ENCODE measurements around the gene PRDM7. TPM values are rescaled to one million over a fixed set of nuclear protein-coding genes. Genes with fewer than 3 reads are reported as not detected.
"Not testable (repeated sequence)": the region's sequence is repeated elsewhere in the genome, so short reads cannot be mapped to it uniquely, and the experiment has no call there.

PRDM7 gene
- total RNA-seq (2021) (0.07 TPM in 1 of 3 replicates, not detected in the others), Bru-seq, nascent RNA (percentile 10 among the genes with signal in this experiment)
- long read RNA-seq, experiment 1, result 0 reads
- long read RNA-seq, experiment 2, result 0 reads
- long read RNA-seq, experiment 3, result 0 reads

DNA sequence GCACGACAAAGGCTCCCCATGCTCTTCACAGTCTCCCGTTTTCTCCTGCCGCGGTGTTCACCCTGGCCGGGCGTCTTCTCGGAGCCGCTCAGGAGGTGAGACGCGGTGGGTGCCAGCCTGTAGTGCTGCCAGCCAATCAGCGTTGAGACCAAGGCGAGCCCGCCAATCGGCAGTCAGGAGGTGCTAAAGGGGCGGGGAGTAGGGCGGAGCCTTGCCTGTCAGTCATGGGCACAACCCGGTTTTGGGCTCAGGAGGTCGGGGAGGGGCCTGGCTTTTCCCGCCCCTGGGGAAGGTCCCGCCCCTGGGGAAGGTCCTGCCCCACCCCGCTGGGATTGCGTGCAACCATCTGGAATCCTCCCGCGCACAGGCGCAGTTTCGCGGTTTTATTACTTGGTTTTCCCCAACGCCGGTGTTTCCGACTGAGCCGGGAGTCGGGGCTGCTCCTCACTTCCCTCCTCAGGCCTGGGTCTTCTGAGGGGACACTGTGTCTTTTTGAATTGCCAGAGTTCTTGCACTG lies at the start of gene PRDM7:
Gene PRDM7, minus strand, starts transcription at position 92 of the 517 bp plus-strand sequence. CDS start 1,421 bp downstream, outside the sequence.
- H3K9me3 Mint-ChIP-seq, result peaks cover 4% of the 10 kb centered on the region; the same call in 1 of the 2 replicates
- no peaks in the 10 kb centered on the region for H3K36me3 Mint-ChIP-seq
- TF ChIP-seq, protein P1, sequence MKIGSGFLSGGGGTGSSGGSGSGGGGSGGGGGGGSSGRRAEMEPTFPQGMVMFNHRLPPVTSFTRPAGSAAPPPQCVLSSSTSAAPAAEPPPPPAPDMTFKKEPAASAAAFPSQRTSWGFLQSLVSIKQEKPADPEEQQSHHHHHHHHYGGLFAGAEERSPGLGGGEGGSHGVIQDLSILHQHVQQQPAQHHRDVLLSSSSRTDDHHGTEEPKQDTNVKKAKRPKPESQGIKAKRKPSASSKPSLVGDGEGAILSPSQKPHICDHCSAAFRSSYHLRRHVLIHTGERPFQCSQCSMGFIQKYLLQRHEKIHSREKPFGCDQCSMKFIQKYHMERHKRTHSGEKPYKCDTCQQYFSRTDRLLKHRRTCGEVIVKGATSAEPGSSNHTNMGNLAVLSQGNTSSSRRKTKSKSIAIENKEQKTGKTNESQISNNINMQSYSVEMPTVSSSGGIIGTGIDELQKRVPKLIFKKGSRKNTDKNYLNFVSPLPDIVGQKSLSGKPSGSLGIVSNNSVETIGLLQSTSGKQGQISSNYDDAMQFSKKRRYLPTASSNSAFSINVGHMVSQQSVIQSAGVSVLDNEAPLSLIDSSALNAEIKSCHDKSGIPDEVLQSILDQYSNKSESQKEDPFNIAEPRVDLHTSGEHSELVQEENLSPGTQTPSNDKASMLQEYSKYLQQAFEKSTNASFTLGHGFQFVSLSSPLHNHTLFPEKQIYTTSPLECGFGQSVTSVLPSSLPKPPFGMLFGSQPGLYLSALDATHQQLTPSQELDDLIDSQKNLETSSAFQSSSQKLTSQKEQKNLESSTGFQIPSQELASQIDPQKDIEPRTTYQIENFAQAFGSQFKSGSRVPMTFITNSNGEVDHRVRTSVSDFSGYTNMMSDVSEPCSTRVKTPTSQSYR (CRISPR knock-in tag; IDR thresholded peaks at IDR 0.05), result no peak
- TF ChIP-seq, protein P2, sequence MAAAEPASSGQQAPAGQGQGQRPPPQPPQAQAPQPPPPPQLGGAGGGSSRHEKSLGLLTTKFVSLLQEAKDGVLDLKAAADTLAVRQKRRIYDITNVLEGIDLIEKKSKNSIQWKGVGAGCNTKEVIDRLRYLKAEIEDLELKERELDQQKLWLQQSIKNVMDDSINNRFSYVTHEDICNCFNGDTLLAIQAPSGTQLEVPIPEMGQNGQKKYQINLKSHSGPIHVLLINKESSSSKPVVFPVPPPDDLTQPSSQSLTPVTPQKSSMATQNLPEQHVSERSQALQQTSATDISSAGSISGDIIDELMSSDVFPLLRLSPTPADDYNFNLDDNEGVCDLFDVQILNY (CRISPR knock-in tag; IDR thresholded peaks at IDR 0.05), result peak; percentile 66; the same call in 1 of the 2 replicates
- TF ChIP-seq ESRRA (CRISPR knock-in tag; IDR thresholded peaks at IDR 0.05; ENCODE audit: borderline replicate concordance) (no peak), MYBL2 (CRISPR knock-in tag; IDR thresholded peaks at IDR 0.05) (no peak), TEAD1 (CRISPR knock-in tag; IDR thresholded peaks at IDR 0.05) (no peak), SP1 (CRISPR knock-in tag; conservative IDR thresholded peaks at IDR 0.05) (peak; percentile 96), NFYB (CRISPR knock-in tag; conservative IDR thresholded peaks at IDR 0.05; ENCODE audit: low read depth) (peak; percentile 91), FOXK1 (CRISPR knock-in tag; IDR thresholded peaks at IDR 0.05) (0 out of 2 replicates have a peak, but pooled peaks have one; percentile 22), ELF4 (CRISPR knock-in tag; IDR thresholded peaks at IDR 0.05; ENCODE audit: low read depth) (no peak), GTF2I (CRISPR knock-in tag; conservative IDR thresholded peaks at IDR 0.05) (no peak)
- TF ChIP-seq, protein P3, sequence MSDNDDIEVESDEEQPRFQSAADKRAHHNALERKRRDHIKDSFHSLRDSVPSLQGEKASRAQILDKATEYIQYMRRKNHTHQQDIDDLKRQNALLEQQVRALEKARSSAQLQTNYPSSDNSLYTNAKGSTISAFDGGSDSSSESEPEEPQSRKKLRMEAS (CRISPR knock-in tag; IDR thresholded peaks at IDR 0.05), result peak; percentile 40; the same call in 1 of the 2 replicates
- TF ChIP-seq, protein P4, sequence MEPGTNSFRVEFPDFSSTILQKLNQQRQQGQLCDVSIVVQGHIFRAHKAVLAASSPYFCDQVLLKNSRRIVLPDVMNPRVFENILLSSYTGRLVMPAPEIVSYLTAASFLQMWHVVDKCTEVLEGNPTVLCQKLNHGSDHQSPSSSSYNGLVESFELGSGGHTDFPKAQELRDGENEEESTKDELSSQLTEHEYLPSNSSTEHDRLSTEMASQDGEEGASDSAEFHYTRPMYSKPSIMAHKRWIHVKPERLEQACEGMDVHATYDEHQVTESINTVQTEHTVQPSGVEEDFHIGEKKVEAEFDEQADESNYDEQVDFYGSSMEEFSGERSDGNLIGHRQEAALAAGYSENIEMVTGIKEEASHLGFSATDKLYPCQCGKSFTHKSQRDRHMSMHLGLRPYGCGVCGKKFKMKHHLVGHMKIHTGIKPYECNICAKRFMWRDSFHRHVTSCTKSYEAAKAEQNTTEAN (CRISPR knock-in tag; IDR thresholded peaks at IDR 0.05), result no peak
- DNase-seq (ENCODE audit: low spot score) (peak; percentile 99), ATAC-seq (peak; percentile 94)
- peak within 1 kb of the TSS; percentile 52 for H3K27ac Mint-ChIP-seq
- H3K4me1 Mint-ChIP-seq, result peaks cover 17% of the 10 kb centered on the region
- peak within 1 kb of the TSS; percentile 75 for H3K4me3 Mint-ChIP-seq
- POLR2A ChIA-PET, result no interaction called here
- CTCF ChIA-PET, result no interaction called here
- peaks cover 87% of the 10 kb centered on the region for H3K27me3 Mint-ChIP-seq (ENCODE audit: low read depth)

DNA sequence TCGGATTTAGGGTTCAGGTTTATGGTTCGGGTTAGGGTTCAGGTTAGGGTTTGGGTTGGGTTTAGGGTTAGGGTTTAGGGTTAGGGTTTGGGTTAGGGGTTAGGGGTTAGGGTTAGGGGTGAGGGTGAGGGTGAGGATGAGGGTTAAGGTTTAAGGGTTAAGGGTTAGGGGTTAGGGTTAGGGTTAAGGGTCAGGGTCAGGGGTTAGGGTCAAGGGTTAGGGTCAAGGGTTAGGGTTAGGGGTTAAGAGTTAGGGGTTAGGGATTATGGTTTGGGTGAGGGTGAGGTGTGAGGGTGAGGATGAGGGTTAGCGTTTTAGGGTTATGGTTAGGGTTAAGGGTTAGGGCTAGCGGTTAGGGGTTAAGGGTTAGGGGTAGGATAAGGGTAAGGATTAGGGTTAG lies 44.7 kb upstream of the PRDM7 start:
- H3K36me3 Mint-ChIP-seq; H3K4me1 Mint-ChIP-seq; H3K9me3 Mint-ChIP-seq; DNase-seq (ENCODE audit: low spot score); H3K4me3 Mint-ChIP-seq; CTCF ChIA-PET; POLR2A ChIA-PET; ATAC-seq; H3K27ac Mint-ChIP-seq; H3K27me3 Mint-ChIP-seq (ENCODE audit: low read depth): not testable (repeated sequence)

DNA sequence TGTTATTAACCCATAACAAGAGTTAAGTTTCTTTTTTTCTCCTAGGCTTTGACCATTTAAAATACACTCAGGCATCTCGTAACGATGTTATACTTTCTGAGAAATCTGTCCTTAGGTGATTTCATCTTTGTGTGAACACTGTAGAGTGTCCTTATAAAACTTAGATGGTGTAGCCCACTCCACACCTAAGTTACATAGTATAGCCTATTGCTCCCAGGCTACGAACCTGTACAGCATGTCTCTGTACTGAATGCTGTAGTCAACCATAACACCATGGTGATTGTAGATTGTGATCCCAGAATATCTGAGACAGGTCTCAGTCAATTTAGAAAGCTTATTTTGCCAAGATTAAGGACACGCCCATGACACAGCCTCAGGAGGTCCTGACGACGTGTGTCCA lies 30.5 kb upstream of the PRDM7 start:
- H3K9me3 Mint-ChIP-seq; DNase-seq (ENCODE audit: low spot score); POLR2A ChIA-PET; H3K36me3 Mint-ChIP-seq; H3K27me3 Mint-ChIP-seq (ENCODE audit: low read depth); H3K4me1 Mint-ChIP-seq: not testable (repeated sequence)
- CTCF ChIA-PET, result interaction anchor here (1.1 kb wide), 1 partner anchor 26 kb away, joined by 5 read pairs; no protein-coding TSS in a partner anchor
- H3K4me3 Mint-ChIP-seq, result peak overlapping the region; percentile 56
- H3K27ac Mint-ChIP-seq, result peak overlapping the region; percentile 83
- peak; percentile 3; the same call in 1 of the 2 replicates for ATAC-seq

DNA sequence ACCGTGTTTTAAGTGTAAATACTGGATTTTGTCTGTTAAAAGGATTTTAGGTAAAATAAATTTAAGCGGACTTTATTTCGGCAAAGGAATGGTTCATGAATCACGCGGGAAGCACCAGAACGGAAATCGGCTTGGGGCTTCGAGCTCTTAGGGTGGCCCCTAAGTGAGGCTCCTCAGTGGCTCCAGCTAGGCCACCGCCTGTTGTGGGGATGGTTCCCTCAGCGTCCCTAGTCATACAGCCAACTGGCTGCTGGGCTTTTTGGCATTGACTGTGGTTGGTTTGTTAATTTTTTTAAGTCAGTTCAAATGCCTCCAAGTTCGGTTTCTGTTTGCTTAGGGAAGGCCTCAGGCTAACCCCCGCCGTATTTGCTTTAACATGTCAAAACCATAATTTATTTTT lies 29.9 kb upstream of the PRDM7 start:
- CTCF ChIA-PET, result interaction anchor here (1.1 kb wide), 1 partner anchor 25 kb away, joined by 5 read pairs; no protein-coding TSS in a partner anchor
- H3K9me3 Mint-ChIP-seq; H3K4me1 Mint-ChIP-seq; H3K27ac Mint-ChIP-seq; DNase-seq (ENCODE audit: low spot score); H3K27me3 Mint-ChIP-seq (ENCODE audit: low read depth); POLR2A ChIA-PET; H3K36me3 Mint-ChIP-seq: not testable (repeated sequence)
- ATAC-seq, result peak; percentile 8; the same call in 1 of the 2 replicates
- peak overlapping the region; percentile 73 for H3K4me3 Mint-ChIP-seq

Data from WTC11 (cell line).